ENCODE measurements around the gene RAB8B.
"Not testable (repeated sequence)": the region's sequence is repeated elsewhere in the genome, so short reads cannot be mapped to it uniquely, and the experiment has no call there.

Gene RAB8B

DNA sequence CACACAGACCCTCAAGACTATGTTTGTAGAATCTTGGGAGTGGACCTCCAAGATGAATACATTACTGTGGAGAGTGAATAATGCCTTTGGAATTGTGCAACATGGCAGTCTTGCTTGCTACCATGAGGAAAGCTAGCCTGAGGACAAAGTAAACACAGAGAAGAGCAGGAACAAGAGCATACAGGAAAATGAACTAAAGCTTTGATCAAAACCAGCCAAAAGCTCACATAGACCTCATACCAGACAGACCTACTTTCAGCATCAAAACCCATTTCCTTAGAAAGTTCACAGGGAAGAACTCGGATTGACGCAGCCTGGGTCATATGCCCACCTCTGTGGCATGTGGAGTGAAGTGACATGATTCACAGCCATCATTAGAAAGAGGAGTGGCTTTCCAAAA, 3.3 kb upstream of the RAB8B start:
- no peak for DNase-seq

- no peak for DNase-seq
Measured at GRCh38 chr15:63187589-63188226, 1.7 kb upstream of the RAB8B start.

DNA sequence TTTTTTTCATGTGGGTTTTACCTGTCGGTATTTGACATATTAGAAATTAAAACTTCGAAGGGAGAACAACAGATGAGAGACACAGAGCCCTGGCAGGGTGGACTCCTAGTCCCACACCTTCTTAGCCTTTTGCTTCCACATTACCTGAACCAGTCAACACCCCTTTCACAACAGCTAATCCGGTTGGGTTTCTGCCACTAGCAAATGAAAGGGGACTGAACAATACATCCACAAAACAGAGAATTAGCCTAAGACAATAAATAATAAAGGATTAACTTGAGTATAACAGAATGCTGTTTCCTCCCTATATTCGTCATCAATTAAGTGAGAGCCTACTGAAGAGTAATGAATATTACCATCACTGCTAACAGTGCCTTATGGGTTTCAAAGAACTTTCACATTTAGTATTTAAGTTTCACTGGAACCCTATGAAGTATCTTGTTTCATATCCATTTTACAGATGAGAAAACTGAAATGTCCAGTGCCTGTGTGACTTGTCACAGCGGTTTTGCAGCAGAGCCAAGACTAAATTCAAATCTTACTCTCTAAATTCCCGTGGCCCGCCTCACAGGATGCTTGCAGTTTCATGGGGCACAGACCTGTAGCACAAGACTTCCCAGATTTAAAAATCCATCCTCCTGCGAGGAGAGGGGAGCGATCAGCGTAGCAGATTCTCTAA, 1.0 kb upstream of the RAB8B start:
- no peak for DNase-seq

- DNase-seq: no peak
Measured at GRCh38 chr15:63189941-63190768, 749 bp downstream of the RAB8B start.

DNA sequence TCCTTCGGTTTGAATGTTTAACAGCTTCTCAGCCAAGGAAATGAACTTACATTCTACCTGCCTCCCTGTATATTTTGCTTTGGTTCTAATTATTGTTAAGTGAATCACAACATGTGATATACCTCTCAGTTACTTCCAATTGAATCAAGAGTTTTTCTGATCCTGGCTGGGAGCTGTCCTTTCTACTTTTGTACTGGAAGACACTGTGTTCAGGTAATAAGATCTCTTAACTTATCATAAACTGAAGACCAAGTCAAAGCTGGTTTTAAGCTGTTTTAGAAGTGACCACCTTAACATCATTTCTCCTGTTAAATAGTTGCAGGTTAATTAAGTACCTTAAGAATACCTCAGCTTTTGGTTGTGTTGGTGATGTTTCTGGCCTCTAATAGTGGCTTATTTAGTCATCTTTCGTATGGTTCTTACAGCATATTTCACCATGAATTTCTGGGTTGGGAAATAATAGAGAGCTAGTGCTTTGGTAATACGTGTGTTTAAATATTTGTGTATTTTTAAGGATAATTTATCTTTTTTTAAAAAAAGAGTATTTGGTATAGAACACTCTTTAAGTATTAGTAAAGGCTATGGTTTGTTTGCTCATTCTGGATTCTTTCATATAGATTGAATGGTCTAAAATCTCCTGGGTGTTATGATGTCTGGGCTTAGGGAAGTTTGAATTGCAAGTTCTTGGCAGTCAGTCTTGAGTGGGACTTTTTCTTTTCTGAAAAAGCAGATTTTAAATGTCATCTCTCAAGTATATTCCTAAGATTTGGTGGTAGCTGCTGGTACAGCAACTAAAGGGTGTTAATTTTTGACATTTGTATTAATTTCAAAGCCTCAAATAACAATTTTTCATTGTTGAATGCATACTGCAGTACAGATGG, 1.6 kb downstream of the RAB8B start:
- DNase-seq: no peak

GRCh38 chr15:63191895-63192618, 2.7 kb downstream of the RAB8B start:
- DNase-seq: no peak

- DNase-seq: no peak
Measured at GRCh38 chr15:63192619-63193206, 3.3 kb downstream of the RAB8B start.

GRCh38 chr15:63194302-63194701, 4.9 kb downstream of the RAB8B start:
- DNase-seq: no peak

DNA sequence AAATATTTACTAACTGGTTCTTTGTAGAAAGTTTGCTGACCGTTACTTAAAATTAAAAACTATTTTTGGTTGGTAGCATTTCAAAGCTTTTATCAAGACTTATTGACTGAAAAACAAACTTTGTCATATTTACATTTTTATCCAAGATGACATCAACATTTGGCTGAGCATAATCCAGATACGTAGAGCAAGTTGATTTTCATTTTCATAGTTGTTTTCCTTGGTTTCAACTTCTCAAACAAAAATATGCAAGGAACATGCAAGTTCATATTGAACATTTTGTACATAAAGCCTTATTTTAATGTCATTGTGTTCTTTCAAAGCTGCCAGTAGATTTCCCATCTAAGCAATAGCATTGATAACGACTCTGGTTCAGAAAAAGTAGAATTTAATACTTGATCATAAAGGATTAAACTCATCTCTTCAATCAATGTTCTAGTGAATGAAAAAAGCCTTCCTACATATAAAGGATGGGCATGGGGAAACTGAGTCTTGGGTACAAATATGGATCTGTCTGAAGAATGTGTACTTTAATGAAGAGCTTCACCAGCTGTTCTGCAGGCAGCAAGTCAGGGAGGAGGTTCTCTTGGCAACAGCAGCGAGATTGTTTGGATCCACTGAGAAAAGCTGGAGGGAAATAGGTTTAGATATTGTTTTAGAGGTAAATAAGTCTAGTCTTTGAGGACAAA, 5.6 kb downstream of the RAB8B start:
- DNase-seq: no peak

DNA sequence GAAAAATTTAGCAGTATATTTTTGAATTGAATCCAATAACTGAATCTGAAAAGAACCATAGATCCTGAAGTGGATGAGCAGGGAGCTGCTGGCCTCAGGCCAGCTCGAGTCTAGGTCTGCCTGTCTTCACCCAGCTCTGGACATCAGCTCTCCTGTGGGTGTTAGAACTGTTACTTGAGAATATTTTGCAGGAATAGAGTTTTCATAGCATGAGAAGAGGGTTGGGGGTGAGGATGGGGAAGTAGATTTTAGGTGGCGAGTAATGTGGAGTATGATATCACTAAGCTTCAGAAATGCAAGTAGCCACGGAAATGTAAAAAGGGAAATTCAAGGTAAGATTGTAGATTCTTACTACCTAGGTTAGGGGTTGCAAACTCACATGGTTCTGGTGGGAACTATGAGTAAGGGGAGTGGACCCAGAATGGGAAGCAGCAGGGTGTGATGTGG, 6.2 kb downstream of the RAB8B start:
- no peak for DNase-seq

DNA sequence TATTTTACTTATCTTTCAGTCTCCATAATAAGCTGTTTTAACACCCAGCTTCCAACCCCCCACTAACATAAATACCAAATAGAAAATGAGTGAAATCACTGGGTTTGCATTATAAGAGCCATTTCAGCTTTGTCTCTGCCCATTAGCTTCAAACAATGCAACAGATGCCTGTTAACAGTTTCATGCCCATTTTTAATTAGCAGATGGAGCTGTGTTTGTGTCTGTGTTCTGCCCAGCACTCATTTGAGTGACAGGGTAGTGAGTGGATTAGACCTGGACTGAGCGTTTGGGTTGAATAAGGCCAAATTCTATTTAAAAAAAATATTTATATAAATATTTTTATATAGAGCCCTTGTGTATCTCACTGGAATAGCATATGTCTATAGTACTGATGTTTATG, 7.4 kb downstream of the RAB8B start:
- no peak for DNase-seq

GRCh38 chr15:63197626-63198025, 8.2 kb downstream of the RAB8B start:
- no peak for DNase-seq

DNA sequence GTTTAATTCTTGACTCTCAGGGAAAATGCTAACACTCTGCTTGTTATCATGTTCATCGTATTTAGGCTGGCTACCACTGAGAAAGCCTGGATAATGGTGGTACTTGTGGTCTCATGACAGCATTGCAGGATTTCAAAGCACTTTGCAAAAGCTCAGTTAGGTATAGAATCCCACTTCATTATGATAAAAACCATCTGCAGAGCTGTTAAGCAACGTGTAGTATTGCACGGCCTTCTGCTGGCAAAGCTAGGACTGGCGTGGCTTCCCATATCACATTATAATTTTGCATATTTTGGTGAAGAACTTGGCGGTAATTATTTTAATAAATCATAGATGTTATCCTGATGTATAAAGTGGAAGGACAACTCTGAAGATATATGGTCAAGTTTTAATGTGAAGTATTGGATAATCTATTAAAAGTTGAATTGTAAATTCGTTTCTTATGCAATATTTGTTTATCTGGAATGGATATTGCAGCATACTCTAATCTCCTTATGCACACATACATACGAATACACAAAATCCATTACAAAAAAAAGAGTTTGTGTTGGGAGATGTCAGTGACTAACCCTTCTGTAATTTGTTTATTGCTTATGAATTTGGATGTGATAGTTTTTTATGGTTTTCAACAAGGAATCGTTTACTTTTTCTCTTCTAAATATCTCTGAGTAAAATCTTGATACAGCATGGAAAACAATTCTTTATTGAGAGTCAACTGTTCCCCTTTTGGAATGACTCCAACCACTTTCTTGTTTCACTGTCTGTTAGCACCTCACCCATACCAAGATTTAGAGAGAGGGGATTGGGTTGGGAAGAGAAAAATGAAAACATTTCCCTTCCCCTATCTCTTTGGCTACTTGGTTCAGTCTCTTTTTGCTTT, 9.2 kb downstream of the RAB8B start:
- no peak for DNase-seq

DNA sequence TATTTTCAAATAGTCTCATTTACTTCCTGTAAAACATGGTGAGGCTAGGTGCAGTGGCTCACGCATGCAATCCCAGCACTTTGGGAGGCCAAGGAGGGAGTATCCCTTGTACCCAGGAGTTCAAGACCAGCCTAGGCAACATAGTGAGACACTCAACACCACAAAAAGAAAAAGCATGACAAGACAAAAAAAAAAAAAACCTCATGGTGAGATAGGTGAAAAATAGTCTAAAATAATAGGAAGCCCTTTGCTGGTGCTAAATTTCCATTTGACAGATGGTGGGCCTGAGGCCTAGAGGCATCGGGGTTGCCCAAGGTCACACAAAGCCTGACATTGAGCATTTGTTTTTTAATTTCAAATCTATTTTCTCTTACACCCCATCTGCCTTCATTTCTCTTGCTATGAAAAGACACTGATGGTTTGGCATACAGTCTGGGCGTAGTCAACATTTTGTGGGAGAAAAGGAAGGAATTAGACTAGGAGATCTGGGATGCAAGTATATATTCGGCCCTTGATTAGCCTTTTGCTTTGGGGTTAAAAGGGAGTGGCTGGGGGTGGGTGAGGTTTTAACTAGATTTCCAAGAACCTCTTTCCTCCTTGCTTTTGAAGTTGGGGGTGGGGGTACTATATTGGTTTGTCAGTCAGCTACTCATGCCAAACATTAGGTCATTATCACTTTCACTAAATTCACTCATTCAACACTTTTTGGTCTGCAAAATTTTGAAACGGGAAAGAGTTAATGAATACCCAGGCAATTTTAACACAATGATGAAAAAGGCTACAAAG, 11.3 kb downstream of the RAB8B start:
- no peak for DNase-seq

DNA sequence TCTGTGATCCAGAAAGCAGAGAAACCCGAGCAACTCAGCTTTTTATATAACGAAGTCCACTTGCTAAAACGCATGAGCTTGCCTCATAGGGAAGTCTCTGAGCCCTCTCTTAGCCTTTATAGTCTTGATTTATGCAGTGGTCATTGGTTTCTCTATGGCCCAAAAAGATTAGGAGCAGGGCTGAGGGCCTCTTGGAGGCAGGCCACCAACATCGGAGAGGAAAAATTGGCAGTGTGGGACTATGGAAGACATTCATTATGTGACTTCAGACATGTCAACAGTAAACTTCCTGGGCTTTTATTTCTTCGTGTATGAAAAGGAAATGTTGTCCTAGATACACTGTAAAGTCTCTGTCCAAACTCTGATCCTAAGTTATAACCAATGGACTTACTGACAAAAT, 13.5 kb downstream of the RAB8B start:
- no peak for DNase-seq

- no peak for DNase-seq
Measured at GRCh38 chr15:63203451-63204090, 14.2 kb downstream of the RAB8B start.

- DNase-seq: no peak
Measured at GRCh38 chr15:63206079-63206478, 16.7 kb downstream of the RAB8B start.

- DNase-seq: not testable (repeated sequence)
Measured at GRCh38 chr15:63208824-63209223, 19.4 kb downstream of the RAB8B start.
